SK-N-MC (cell line): Measurements from ENCODE around the gene HDAC8.

Experiments used
- DNase-seq: peaks from one replicate; pipeline ENCODE4 v3.0.0-alpha.2; 2011; ENCODE audit warnings: low read depth, low spot score
- H3K27ac ChIP-seq: fragments of 200-600 bp; sonication (generic); 2 replicates; pipeline ENCODE4 v1.5.1; 2016; ENCODE audit warnings: mixed run types
- H3K36me3 ChIP-seq: fragments of 200-600 bp; sonication (generic); 2 replicates; pipeline ENCODE4 v1.6.1; 2017; ENCODE audit warnings: antibody characterized with exemption, low read length, mixed read lengths; ENCODE audit not compliant: insufficient read depth
- H3K4me3 ChIP-seq: fragments of 200-600 bp; sonication (generic); 2 replicates; pipeline ENCODE4 v1.5.1; 2016
- H3K9ac ChIP-seq: fragments of 200-600 bp; sonication (generic); 2 replicates; pipeline ENCODE4 v1.8.0; 2017; ENCODE audit warnings: mixed run types, mixed read lengths; ENCODE audit not compliant: insufficient read length
- H3K9me3 ChIP-seq: fragments of 200-600 bp; sonication (generic); 2 replicates; pipeline ENCODE4 v1.6.1; 2017; ENCODE audit warnings: low read depth, mild to moderate bottlenecking, antibody characterized with exemption, low read length, moderate library complexity, mixed read lengths
- EZH2 ChIP-seq: fragments of 200-600 bp; sonication (generic); IDR thresholded peaks from one replicate; pipeline ENCODE4 v1.6.1; 2017; ENCODE audit warnings: antibody characterized with exemption
- FOXP2 ChIP-seq: optimal IDR thresholded peaks from 2 replicates; pipeline ENCODE3; 2011; ENCODE audit warnings: mild to moderate bottlenecking, moderate library complexity; ENCODE audit not compliant: insufficient read depth; ENCODE audit errors: extremely low read length, control extremely low read depth
- POLR2AphosphoS5 ChIP-seq: IDR thresholded peaks from 2 replicates; pipeline ENCODE4 v1.6.1; 2012; ENCODE audit warnings: mild to moderate bottlenecking, low read depth, low read length, borderline replicate concordance

The HDAC8 gene

GRCh38 chrX:72395237-72395636, 177.4 kb downstream of the HDAC8 start:
- DNase-seq = no peak
- Histone ChIP-seq H3K9ac (no peak overlapping the region), H3K36me3 (no peaks in the 10 kb centered on the region), H3K9me3 (no peaks in the 10 kb centered on the region), H3K4me3 (no peak overlapping the region), H3K27ac (no peak overlapping the region)
- TF ChIP-seq FOXP2 (no peak), POLR2AphosphoS5 (no peak), EZH2 (no peak)

- H3K4me3 ChIP-seq = no peak overlapping the region
- no peaks in the 10 kb centered on the region for H3K9me3 ChIP-seq
- H3K36me3 ChIP-seq = no peaks in the 10 kb centered on the region
- TF ChIP-seq POLR2AphosphoS5 = no peak
- TF ChIP-seq FOXP2 = no peak
- TF ChIP-seq EZH2 = no peak
- H3K27ac ChIP-seq = no peak overlapping the region
- DNase-seq = no peak
- H3K9ac ChIP-seq = no peak overlapping the region
Observed at GRCh38 chrX:72394518-72395170, 178.0 kb downstream of the HDAC8 start.

GRCh38 chrX:72393836-72394517, 178.7 kb downstream of the HDAC8 start:
- Histone ChIP-seq H3K27ac (no peak overlapping the region), H3K9ac (no peak overlapping the region), H3K4me3 (no peak overlapping the region), H3K36me3 (no peaks in the 10 kb centered on the region), H3K9me3 (no peaks in the 10 kb centered on the region)
- no peak for DNase-seq
- TF ChIP-seq POLR2AphosphoS5 = no peak
- TF ChIP-seq FOXP2 = no peak
- TF ChIP-seq EZH2 = no peak

- no peak for DNase-seq
- TF ChIP-seq EZH2 = no peak
- TF ChIP-seq POLR2AphosphoS5 = no peak
- TF ChIP-seq FOXP2 = no peak
- Histone ChIP-seq H3K27ac (no peak overlapping the region), H3K9me3 (no peaks in the 10 kb centered on the region), H3K4me3 (no peak overlapping the region), H3K9ac (no peak overlapping the region), H3K36me3 (no peaks in the 10 kb centered on the region)
Observed at GRCh38 chrX:72392816-72393800, 179.5 kb downstream of the HDAC8 start.

- Histone ChIP-seq H3K9me3 (no peaks in the 10 kb centered on the region), H3K4me3 (no peak overlapping the region), H3K9ac (no peak overlapping the region), H3K27ac (no peak overlapping the region), H3K36me3 (no peaks in the 10 kb centered on the region)
- no peak for TF ChIP-seq POLR2AphosphoS5
- no peak for TF ChIP-seq FOXP2
- no peak for TF ChIP-seq EZH2
- DNase-seq = no peak
Observed at GRCh38 chrX:72392042-72392441, 180.6 kb downstream of the HDAC8 start.

GRCh38 chrX:72387247-72387646, 185.4 kb downstream of the HDAC8 start:
- TF ChIP-seq EZH2 (no peak), POLR2AphosphoS5 (no peak), FOXP2 (no peak)
- H3K9ac ChIP-seq = no peak overlapping the region
- no peak overlapping the region for H3K4me3 ChIP-seq
- H3K9me3 ChIP-seq = no peaks in the 10 kb centered on the region
- H3K36me3 ChIP-seq = no peaks in the 10 kb centered on the region
- no peak for DNase-seq
- H3K27ac ChIP-seq = no peak overlapping the region

GRCh38 chrX:72382202-72382595, 190.4 kb downstream of the HDAC8 start:
- TF ChIP-seq EZH2 (no peak), POLR2AphosphoS5 (no peak), FOXP2 (no peak)
- H3K27ac ChIP-seq = no peak overlapping the region
- DNase-seq = no peak

More at GRCh38 chrX:72382202-72382595, 190.4 kb downstream of the HDAC8 start:
- no peak overlapping the region for H3K9ac ChIP-seq
- H3K9me3 ChIP-seq = no peaks in the 10 kb centered on the region
- no peaks in the 10 kb centered on the region for H3K36me3 ChIP-seq
- no peak overlapping the region for H3K4me3 ChIP-seq
